ENCODE measurements around the gene ADAMTS15.

The ADAMTS15 gene

GRCh38 chr11:130448416-130449309, at the start of gene ADAMTS15:
TSS of gene ADAMTS15 (plus strand) at chr11:130448645. CDS start at chr11:130448974, 329 bp downstream.
- DNase-seq (ENCODE audit: low read depth in 1 of 2, low spot score in 1 of 2), result no peak

- no peak for DNase-seq (ENCODE audit: low read depth in 1 of 2, low spot score in 1 of 2)
Observed at GRCh38 chr11:130399196-130399595, 49.2 kb upstream of the ADAMTS15 start.

- DNase-seq (ENCODE audit: low read depth in 1 of 2, low spot score in 1 of 2), result no peak
Observed at GRCh38 chr11:130400781-130401483, 47.5 kb upstream of the ADAMTS15 start.

GRCh38 chr11:130402570-130402969, 45.9 kb upstream of the ADAMTS15 start:
- DNase-seq (ENCODE audit: low read depth in 1 of 2, low spot score in 1 of 2), result no peak

- no peak for DNase-seq (ENCODE audit: low read depth in 1 of 2, low spot score in 1 of 2)
Observed at GRCh38 chr11:130403271-130403804, 45.1 kb upstream of the ADAMTS15 start.

GRCh38 chr11:130403967-130404366, 44.5 kb upstream of the ADAMTS15 start:
- no peak for DNase-seq (ENCODE audit: low read depth in 1 of 2, low spot score in 1 of 2)

GRCh38 chr11:130404727-130405126, 43.7 kb upstream of the ADAMTS15 start:
- no peak for DNase-seq (ENCODE audit: low read depth in 1 of 2, low spot score in 1 of 2)

GRCh38 chr11:130405428-130405827, 43.0 kb upstream of the ADAMTS15 start:
- DNase-seq (ENCODE audit: low read depth in 1 of 2, low spot score in 1 of 2), result no peak

GRCh38 chr11:130407978-130408377, 40.5 kb upstream of the ADAMTS15 start:
- no peak for DNase-seq (ENCODE audit: low read depth in 1 of 2, low spot score in 1 of 2)

- no peak for DNase-seq (ENCODE audit: low read depth in 1 of 2, low spot score in 1 of 2)
Observed at GRCh38 chr11:130408401-130408890, 40.0 kb upstream of the ADAMTS15 start.

GRCh38 chr11:130408901-130409300, 39.5 kb upstream of the ADAMTS15 start:
- no peak for DNase-seq (ENCODE audit: low read depth in 1 of 2, low spot score in 1 of 2)

GRCh38 chr11:130409594-130410388, 38.7 kb upstream of the ADAMTS15 start:
- DNase-seq (ENCODE audit: low read depth in 1 of 2, low spot score in 1 of 2), result no peak

GRCh38 chr11:130411223-130411622, 37.2 kb upstream of the ADAMTS15 start:
- no peak for DNase-seq (ENCODE audit: low read depth in 1 of 2, low spot score in 1 of 2)

GRCh38 chr11:130413405-130414106, 34.9 kb upstream of the ADAMTS15 start:
- DNase-seq (ENCODE audit: low read depth in 1 of 2, low spot score in 1 of 2), result no peak

- no peak for DNase-seq (ENCODE audit: low read depth in 1 of 2, low spot score in 1 of 2)
Observed at GRCh38 chr11:130414107-130415080, 34.1 kb upstream of the ADAMTS15 start.

- no peak for DNase-seq (ENCODE audit: low read depth in 1 of 2, low spot score in 1 of 2)
Observed at GRCh38 chr11:130415731-130416529, 32.5 kb upstream of the ADAMTS15 start.

- DNase-seq (ENCODE audit: low read depth in 1 of 2, low spot score in 1 of 2), result no peak
Observed at GRCh38 chr11:130416530-130416882, 31.9 kb upstream of the ADAMTS15 start.

- no peak for DNase-seq (ENCODE audit: low read depth in 1 of 2, low spot score in 1 of 2)
Observed at GRCh38 chr11:130416906-130417305, 31.5 kb upstream of the ADAMTS15 start.

Data from stimulated activated CD4-positive, alpha-beta T cell treated with anti-CD3 and anti-CD28 coated beads, Interleukin-15, amount 100 ng/mL, for 1 hour (primary cell).